Stimulated activated naive CD8-positive, alpha-beta T cell treated with anti-CD3 and anti-CD28 coated beads, Interleukin-15, amount 100 ng/mL, for 72 hours (primary cell): ENCODE data around the gene MRPL38.

Experiments used
- ATAC-seq: fragments of 150-1000 bp; cut with Tn5 transposase; 2 replicates; pipeline ENCODE4 v1.10.0; 2021; ENCODE audit warnings: mild to moderate bottlenecking, moderate library complexity
- DNase-seq, 2 donors: peaks; one replicate each; pipeline ENCODE4 v3.0.0; 2021 to 2022
- H3K27ac Mint-ChIP-seq, 2 donors: one replicate each; pipeline ENCODE4 v1.8.0; 2022; ENCODE audit warnings: mild to moderate bottlenecking in 2 of 2, mixed read lengths in 2 of 2, moderate library complexity in 2 of 2
- H3K27me3 Mint-ChIP-seq: one replicate; pipeline ENCODE4 v1.8.0; 2022; ENCODE audit warnings: mixed read lengths
- H3K4me1 Mint-ChIP-seq: one replicate; pipeline ENCODE4 v1.8.0; 2022; ENCODE audit warnings: mild to moderate bottlenecking, mixed read lengths
- H3K4me3 Mint-ChIP-seq, 2 donors: one replicate each; pipeline ENCODE4 v1.8.0; 2022; ENCODE audit warnings: mild to moderate bottlenecking in 2 of 2, mixed read lengths in 2 of 2, moderate library complexity in 1 of 2
- H3K9me3 Mint-ChIP-seq, 2 donors: one replicate each; pipeline ENCODE4 v1.8.0; 2022; ENCODE audit warnings: mixed read lengths in 2 of 2

The MRPL38 gene

DNA sequence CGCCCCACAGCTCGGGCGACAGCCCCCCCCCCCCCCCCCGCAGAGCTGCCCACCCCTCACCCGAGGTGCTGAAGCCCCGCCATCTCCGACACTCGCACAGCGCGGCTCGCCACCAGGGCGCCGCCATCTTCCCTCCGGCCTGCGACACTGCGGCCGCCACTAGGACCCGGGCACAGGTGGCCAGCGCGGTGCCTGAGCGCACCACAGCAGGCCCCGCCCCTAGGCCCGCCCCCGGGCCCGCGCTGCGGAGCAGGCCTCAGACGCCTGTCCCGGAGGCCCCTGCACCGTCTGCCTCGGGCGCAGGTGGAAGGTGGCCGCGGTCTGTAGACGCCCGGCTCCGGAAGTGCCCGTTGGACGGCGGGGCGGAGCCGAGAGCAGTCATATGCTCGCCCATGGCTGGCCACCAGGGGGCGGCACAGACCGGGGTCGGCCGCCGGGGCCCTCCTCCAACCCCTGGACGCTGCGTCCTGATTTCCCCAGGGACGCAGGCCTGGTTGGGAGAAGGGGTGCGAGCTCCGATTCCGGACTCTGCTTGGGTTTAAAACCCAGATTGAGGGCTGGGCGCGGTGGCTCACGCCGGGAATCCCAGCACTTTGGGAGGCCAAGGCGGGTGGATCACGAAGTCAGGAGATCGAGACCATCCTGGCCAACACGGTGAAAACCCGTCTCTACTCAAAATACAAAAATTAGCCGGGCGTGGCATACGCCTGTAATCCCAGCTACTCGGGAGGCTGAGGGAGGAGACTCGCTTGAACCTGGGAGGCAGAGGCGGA is at the start of gene MRPL38:
TSS of gene MRPL38 (minus strand) at position 136 of the 773 bp plus-strand sequence. CDS start at position 127, 9 bp downstream.
- DNase-seq (peak; percentile 99), ATAC-seq (peak; percentile 99)
- Mint-ChIP-seq H3K4me3 (peak within 1 kb of the TSS; percentile 95 to 96), H3K9me3 (no peaks in the 10 kb centered on the region), H3K4me1 (peaks cover 40% of the 10 kb centered on the region), H3K27ac (peak within 1 kb of the TSS; percentile 96 to 97), H3K27me3 (no peaks in the 10 kb centered on the region)

DNA sequence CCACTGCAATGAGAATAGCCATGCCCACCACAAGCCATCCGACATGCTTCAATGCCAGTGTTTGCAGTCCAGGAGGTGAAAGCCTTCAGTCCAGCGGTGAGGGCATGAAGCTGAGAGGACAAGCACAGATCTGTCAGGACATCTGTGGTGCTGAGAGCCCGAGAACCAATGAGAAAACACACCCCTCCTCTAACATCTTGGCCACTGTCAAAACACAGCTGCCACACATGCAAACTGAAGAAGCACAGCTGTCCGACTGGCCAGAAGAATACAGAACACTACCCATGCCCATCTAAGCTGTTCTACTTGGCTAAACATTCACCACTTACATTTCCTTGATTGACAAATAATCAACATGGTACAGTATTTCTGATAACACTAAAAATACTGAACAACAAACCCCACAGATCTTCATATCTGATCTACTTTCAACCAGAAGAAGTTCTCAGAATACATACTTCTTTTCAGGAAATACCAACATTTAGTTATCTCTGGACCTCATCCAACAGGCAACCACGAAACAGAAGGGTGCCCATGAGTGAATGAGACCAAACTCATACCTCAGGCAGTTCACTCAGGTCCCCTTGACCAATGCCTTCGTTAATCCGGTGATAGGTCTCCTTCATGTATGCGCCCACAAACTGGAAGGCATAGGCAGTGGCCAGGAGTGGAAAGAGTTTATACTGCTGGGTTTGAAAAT is 46.3 kb upstream of the MRPL38 start:
- no peak for DNase-seq
- H3K27me3 Mint-ChIP-seq = no peaks in the 10 kb centered on the region
- no peak for ATAC-seq
- peak overlapping the region in 1 of 2 donors; percentile 59 for H3K27ac Mint-ChIP-seq
- H3K4me3 Mint-ChIP-seq = no peak overlapping the region
- no peaks in the 10 kb centered on the region for H3K9me3 Mint-ChIP-seq
- no peaks in the 10 kb centered on the region for H3K4me1 Mint-ChIP-seq

DNA sequence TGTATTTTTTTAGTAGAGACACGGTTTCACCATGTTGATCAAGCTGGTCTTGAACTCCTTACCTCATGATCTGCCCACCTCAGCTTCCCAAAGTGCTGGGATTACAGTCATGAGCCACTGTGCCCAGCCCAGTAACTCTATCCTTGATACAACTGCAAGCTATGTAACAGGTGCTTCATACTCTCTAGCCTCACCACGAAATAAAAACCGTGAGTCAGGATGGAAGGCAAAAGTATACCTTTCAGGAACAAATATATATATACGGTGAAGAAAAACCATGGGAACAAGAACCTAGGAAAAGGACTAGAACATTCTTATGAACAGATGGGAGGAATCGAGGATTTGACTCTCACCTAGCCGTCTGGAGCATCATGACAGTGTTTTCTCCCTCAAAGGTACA is 45.7 kb upstream of the MRPL38 start:
- peak overlapping the region in 1 of 2 donors; percentile 59 for H3K27ac Mint-ChIP-seq
- no peak for ATAC-seq
- no peaks in the 10 kb centered on the region for H3K9me3 Mint-ChIP-seq
- H3K4me1 Mint-ChIP-seq = no peaks in the 10 kb centered on the region
- H3K27me3 Mint-ChIP-seq = no peaks in the 10 kb centered on the region
- no peak for DNase-seq
- H3K4me3 Mint-ChIP-seq = no peak overlapping the region

DNA sequence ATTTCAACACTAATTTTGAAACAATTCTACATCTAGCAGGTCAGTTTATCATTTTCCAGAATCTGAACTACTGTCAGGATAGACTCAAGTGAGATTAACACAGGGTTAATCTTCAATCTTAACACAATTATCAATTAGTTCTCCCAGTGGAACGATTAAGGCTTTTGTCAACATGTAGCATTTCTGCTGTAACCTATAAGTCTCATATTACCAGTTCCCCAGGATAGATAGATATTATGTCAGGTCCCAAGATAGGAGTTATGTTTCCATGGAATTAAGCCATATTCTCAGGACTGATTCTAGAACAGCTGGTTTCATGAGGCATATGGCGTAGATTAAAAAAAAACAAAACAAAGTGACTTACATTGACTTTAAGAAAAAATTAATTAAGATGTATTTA is 40.5 kb upstream of the MRPL38 start:
- ATAC-seq (no peak), DNase-seq (no peak)
- Mint-ChIP-seq H3K4me3 (no peak overlapping the region), H3K27ac (no peak overlapping the region), H3K27me3 (no peaks in the 10 kb centered on the region), H3K4me1 (peaks cover 14% of the 10 kb centered on the region), H3K9me3 (no peaks in the 10 kb centered on the region)

DNA sequence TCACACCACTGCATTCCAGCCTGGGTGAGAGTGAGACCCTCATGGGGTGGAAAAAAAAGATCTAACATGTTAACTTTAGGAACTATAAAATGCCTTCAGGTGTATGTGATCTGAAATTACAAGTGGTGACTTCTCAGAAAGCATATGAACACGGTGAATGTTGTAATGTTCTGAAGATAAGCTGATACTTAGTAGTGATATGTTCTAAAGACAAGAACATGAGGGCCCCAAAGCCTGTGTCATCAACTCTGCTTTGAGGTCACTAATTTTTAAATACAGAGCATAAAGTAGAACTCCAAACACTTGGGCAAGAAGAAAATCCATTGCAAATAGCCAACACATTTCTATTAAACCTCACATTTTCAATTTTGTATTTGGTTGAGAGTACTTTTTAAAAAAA is 38.8 kb upstream of the MRPL38 start:
- no peaks in the 10 kb centered on the region for H3K27me3 Mint-ChIP-seq

DNA sequence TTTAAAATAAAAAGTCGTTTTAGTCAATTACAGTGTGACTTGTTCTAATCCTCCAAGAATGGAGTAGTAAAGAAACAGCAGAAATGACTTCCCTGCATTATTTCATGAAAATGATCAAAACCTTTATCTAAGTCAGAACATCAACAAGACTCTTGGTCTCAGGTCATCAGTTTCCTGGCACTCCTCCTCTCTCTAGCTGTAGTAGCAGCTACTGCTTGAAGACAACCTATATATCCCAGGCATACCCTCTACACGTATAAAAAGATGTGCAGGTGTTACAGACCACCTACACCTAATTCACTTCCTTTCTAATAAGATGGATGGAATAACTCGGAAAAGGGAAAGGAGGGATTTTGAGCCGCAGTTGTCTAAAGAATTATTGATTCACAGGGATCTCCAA is 37.8 kb upstream of the MRPL38 start:
- H3K27ac Mint-ChIP-seq = peak overlapping the region in 1 of 2 donors; percentile 8
- DNase-seq (no peak), ATAC-seq (no peak)
- H3K27me3 Mint-ChIP-seq = no peaks in the 10 kb centered on the region
- no peak overlapping the region for H3K4me3 Mint-ChIP-seq
- H3K9me3 Mint-ChIP-seq = no peaks in the 10 kb centered on the region
- H3K4me1 Mint-ChIP-seq = peaks cover 22% of the 10 kb centered on the region

More for the DNA sequence above, 38.8 kb upstream of the MRPL38 start:
- H3K9me3 Mint-ChIP-seq = no peaks in the 10 kb centered on the region
- H3K27ac Mint-ChIP-seq = no peak overlapping the region
- no peak overlapping the region for H3K4me3 Mint-ChIP-seq
- peaks cover 22% of the 10 kb centered on the region for H3K4me1 Mint-ChIP-seq
- DNase-seq (no peak), ATAC-seq (no peak)

DNA sequence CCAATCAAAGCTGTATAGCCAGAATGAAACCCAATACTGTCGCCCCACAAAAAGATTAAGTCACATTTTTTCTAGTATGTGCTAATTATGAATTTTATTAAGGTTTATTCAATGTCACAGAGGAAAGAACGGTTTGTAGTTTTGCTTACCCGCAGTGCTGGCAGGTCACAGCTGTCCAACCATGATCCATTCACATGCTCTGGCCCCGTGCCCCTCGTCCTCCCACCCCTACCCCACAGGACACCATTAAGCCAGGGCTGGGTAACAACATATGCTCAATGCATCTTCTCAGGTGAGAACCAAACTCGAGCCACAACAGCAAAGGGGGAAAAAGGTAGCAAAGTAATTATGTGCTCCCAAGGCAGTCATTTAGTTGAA is 36.7 kb upstream of the MRPL38 start:
- no peak for ATAC-seq
- H3K4me3 Mint-ChIP-seq = peak overlapping the region; percentile 80 to 88
- peak overlapping the region in 1 of 2 donors; percentile 72 for H3K27ac Mint-ChIP-seq
- DNase-seq = no peak
- H3K27me3 Mint-ChIP-seq = no peaks in the 10 kb centered on the region
- H3K4me1 Mint-ChIP-seq = peaks cover 22% of the 10 kb centered on the region
- no peaks in the 10 kb centered on the region for H3K9me3 Mint-ChIP-seq

DNA sequence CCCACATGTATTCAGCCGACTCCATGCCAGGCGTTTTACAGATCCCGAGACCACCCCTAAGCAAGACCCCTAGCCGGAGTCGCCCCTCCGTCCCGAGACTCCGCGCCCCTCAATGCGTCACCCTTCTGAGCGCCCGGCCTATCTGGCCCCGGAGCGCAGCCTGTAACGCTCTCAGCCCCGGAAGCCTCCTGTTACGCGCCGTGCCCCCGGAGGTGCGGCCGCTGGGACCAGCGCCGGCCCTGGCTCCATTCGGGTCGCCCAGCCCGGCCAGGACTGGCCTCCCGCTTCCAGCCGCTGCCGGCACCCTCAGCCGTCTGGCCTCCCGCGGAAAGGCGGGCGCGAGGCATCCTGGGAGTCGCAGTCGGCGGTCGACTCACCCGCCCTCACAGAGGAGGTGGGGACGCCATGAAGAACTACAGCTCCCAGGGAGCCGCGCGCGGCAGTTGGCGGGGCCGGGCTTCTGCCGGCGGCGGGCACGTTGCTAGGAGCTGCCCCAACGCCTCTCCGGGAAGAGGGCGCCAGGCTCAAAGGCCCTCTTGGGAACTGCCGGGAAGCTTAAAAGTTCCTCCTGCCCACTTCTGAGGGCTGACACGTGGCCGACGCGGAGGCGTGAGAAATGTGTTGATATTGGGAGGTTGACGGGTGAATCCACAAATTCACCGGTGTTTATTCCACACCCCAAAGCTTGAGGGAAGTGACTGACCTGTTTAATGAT is 36.2 kb upstream of the MRPL38 start, which contains the start of gene FBF1:
TSS of gene FBF1 (minus strand) at position 316 of the 715 bp plus-strand sequence. CDS start 2,893 bp downstream, outside the sequence.
- Mint-ChIP-seq H3K4me1 (peaks cover 22% of the 10 kb centered on the region), H3K27me3 (no peaks in the 10 kb centered on the region), H3K27ac (peak within 1 kb of the TSS; percentile 72 to 91), H3K9me3 (no peaks in the 10 kb centered on the region), H3K4me3 (peak within 1 kb of the TSS; percentile 80 to 88)
- ATAC-seq (peak; percentile 99), DNase-seq (peak; percentile 84 to 89)

DNA sequence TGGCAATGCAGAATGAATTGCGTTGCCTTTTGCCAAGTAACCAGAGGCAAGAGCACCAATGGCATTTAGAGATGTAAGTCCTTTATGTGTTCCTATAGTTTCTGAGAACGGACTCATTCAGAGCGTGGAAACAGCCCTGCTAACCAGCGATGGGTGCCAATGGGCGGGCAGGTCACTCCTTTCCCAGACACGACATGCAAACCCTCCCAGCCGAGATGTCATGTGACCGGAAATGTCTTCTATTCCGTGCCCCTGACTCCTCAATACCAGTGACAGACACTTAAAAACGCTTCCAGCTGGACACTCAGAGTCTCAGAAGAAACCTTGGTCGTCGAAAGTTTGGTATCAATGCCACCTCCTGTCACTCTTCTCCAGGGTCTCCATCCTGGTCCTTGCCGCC is 33.0 kb upstream of the MRPL38 start:
- DNase-seq = no peak
- H3K4me3 Mint-ChIP-seq = no peak overlapping the region
- no peak overlapping the region for H3K27ac Mint-ChIP-seq
- peaks cover 22% of the 10 kb centered on the region for H3K4me1 Mint-ChIP-seq
- H3K9me3 Mint-ChIP-seq = no peaks in the 10 kb centered on the region
- no peaks in the 10 kb centered on the region for H3K27me3 Mint-ChIP-seq
- no peak for ATAC-seq

DNA sequence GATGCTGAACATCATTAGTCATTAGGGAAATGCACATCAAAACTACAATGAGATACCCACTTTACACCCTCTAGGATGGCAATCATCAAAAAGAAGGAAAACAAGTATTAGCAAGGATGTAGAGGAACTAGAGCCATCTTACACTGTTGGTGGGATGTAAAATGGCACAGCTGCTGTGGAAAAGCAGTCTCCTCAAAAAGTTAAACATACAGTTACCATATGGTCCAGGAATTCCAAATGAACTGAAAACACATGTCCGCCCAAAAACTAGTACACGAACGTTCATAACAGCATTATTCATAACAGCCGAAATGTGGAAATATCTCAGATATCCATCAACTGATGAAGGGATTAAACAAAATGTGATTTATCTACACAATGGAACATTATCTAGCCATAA is 29.1 kb upstream of the MRPL38 start:
- H3K27me3 Mint-ChIP-seq = no peaks in the 10 kb centered on the region
- H3K27ac Mint-ChIP-seq = no peak overlapping the region
- ATAC-seq (no peak), DNase-seq (no peak)
- H3K9me3 Mint-ChIP-seq = no peaks in the 10 kb centered on the region
- H3K4me1 Mint-ChIP-seq = no peaks in the 10 kb centered on the region
- H3K4me3 Mint-ChIP-seq = no peak overlapping the region

DNA sequence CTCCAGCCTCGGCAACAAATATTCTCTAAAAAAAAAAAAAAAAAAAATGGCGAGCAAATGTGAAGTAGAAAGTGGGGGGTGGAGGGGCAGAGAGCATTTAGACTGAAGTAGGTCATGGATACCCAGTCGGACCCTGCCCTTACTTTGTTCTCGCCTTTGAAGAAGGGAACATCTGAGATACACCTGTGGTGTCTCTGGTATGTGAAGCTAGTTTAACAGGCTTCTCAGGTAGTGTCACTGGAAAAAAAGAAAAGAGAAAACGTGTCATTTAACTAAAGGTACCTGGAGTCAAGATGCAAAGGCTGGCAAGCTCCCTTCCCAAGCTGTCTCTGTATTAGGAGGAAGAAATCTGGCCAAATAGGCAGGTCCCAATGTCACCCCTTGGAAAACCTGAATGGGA is 28.2 kb upstream of the MRPL38 start:
- ATAC-seq (no peak), DNase-seq (no peak)
- no peak overlapping the region for H3K27ac Mint-ChIP-seq
- H3K4me3 Mint-ChIP-seq = no peak overlapping the region
- no peaks in the 10 kb centered on the region for H3K4me1 Mint-ChIP-seq
- no peaks in the 10 kb centered on the region for H3K9me3 Mint-ChIP-seq
- H3K27me3 Mint-ChIP-seq = no peaks in the 10 kb centered on the region

DNA sequence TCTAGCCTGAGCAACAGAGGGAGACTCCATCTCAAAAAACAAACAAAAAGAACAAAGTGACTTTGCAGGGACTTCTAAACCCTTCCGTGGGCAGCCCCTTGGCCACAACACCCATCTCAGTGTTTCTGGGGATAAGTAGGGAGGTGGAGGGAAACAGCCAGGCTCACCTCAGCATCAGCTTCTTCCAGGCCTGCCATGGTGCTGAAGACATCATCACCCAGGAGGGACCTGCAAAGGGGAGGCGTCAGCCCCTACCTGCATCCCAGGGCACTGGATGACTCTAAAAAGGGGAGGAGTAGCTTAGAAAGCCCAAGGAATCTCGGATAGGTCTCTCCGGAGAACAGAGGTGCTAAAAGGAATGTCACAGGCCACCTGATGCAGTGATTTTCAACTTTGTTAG is 26.4 kb upstream of the MRPL38 start:
- H3K4me3 Mint-ChIP-seq = no peak overlapping the region
- no peak for DNase-seq
- H3K27ac Mint-ChIP-seq = no peak overlapping the region
- no peaks in the 10 kb centered on the region for H3K9me3 Mint-ChIP-seq
- H3K4me1 Mint-ChIP-seq = no peaks in the 10 kb centered on the region
- no peak for ATAC-seq
- H3K27me3 Mint-ChIP-seq = no peaks in the 10 kb centered on the region

DNA sequence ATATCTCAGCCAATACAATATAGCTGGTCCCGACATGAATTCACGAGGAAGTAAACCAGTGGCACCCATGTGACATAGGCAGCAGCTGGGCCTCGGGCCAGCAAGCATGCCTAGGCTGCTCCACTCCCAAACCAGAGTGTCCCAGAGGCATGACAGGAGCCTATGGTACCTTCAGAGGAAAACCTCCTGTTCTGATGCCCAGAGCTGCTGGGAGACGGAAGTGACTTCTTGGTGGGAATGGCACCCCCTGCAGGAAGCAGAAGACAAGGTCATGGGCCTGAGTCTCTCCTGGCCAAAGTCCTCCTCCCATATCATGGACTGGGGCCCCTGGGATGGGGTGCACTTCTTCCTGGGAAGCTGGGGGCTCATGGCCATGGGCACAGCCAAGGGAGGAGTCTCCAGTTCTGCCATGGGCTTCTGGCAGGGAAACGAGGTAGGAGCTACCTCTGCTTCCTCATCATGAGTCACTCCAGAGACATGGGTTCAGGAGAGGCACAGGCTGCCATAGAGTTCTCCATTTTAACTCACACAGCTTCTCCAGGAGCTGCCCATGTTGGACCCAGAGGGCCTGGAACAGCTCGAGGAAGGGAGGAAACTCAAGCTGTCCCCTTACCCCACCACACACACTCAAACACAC is 22.7 kb upstream of the MRPL38 start:
- no peak overlapping the region for H3K4me3 Mint-ChIP-seq
- no peak overlapping the region for H3K27ac Mint-ChIP-seq
- no peaks in the 10 kb centered on the region for H3K27me3 Mint-ChIP-seq
- ATAC-seq (no peak), DNase-seq (no peak)
- H3K4me1 Mint-ChIP-seq = no peaks in the 10 kb centered on the region
- H3K9me3 Mint-ChIP-seq = no peaks in the 10 kb centered on the region

DNA sequence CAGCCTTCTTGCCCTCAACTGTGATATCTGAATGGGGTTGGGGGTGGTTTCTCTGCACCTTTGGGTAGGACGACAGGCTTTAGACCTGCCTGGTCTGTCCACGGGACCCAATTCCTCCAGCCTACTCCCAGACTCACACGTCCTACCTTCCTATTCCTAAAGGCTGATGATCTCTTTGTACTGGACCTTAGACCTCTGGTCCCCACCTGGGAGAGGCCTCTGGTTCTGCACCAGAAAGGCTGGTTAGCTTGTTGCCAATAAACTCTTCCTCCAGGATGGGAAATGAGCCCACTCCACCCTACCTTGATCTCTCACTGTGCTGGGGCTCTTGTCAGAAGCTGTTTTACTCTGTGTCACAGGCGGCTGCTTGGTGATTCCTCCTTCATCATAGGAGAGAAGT is 21.8 kb upstream of the MRPL38 start:
- no peaks in the 10 kb centered on the region for H3K27me3 Mint-ChIP-seq
- H3K4me3 Mint-ChIP-seq = no peak overlapping the region
- no peaks in the 10 kb centered on the region for H3K4me1 Mint-ChIP-seq
- DNase-seq (no peak), ATAC-seq (no peak)
- no peaks in the 10 kb centered on the region for H3K9me3 Mint-ChIP-seq
- H3K27ac Mint-ChIP-seq = no peak overlapping the region

DNA sequence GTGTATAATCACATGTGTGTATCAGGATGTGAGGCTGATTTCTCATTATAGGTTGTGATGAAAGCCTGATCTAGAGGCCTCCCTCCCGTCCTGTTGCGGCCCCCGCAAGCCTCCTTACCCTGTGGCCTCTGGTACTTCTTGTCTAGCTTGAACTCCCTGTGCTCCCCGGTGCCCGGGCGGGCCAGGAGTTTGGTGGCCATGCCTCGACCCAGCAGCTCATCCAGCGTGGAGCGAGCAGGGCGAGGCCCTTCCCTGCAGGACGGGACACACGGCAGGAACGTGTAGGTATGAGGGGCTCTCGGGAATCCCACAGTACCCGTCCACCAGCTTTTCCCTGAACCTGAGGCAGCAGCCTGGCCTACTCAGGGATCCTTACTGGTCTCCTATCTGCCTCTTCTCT is 21.2 kb upstream of the MRPL38 start:
- Mint-ChIP-seq H3K27me3 (no peaks in the 10 kb centered on the region), H3K9me3 (no peaks in the 10 kb centered on the region), H3K27ac (no peak overlapping the region), H3K4me3 (no peak overlapping the region), H3K4me1 (no peaks in the 10 kb centered on the region)
- ATAC-seq (no peak), DNase-seq (no peak)
